ENCODE measurements around the gene CCBE1.
"Not testable (repeated sequence)": the region's sequence is repeated elsewhere in the genome, so short reads cannot be mapped to it uniquely, and the experiment has no call there.

CCBE1 gene

GRCh38 chr18:59650266-59650820 lies 46.9 kb downstream of the CCBE1 start:
- no peak for DNase-seq

- no peak for DNase-seq
Measured at GRCh38 chr18:59649591-59649990, 47.6 kb downstream of the CCBE1 start.

- DNase-seq, result not testable (repeated sequence)
Measured at GRCh38 chr18:59648469-59648868, 48.8 kb downstream of the CCBE1 start.

- DNase-seq, result no peak
Measured at GRCh38 chr18:59646963-59647307, 50.3 kb downstream of the CCBE1 start.

GRCh38 chr18:59646228-59646962 lies 50.8 kb downstream of the CCBE1 start:
- DNase-seq, result no peak

- DNase-seq, result no peak
Measured at GRCh38 chr18:59643740-59644139, 53.5 kb downstream of the CCBE1 start.

- DNase-seq, result no peak
Measured at GRCh38 chr18:59640721-59641120, 56.5 kb downstream of the CCBE1 start.

GRCh38 chr18:59639821-59640220 lies 57.4 kb downstream of the CCBE1 start:
- no peak for DNase-seq

GRCh38 chr18:59639136-59639535 lies 58.1 kb downstream of the CCBE1 start:
- DNase-seq, result no peak

GRCh38 chr18:59633961-59634485 lies 63.2 kb downstream of the CCBE1 start:
- no peak for DNase-seq

- no peak for DNase-seq
Measured at GRCh38 chr18:59633317-59633716, 63.9 kb downstream of the CCBE1 start.

GRCh38 chr18:59631583-59632181 lies 65.5 kb downstream of the CCBE1 start:
- no peak for DNase-seq

GRCh38 chr18:59629894-59630293 lies 67.3 kb downstream of the CCBE1 start:
- DNase-seq, result no peak

GRCh38 chr18:59628995-59629394 lies 68.2 kb downstream of the CCBE1 start:
- DNase-seq, result no peak

- no peak for DNase-seq
Measured at GRCh38 chr18:59627414-59627813, 69.8 kb downstream of the CCBE1 start.

- no peak for DNase-seq
Measured at GRCh38 chr18:59624369-59624765, 72.9 kb downstream of the CCBE1 start.

- DNase-seq, result no peak
Measured at GRCh38 chr18:59623456-59624368, 73.5 kb downstream of the CCBE1 start.

- no peak for DNase-seq
Measured at GRCh38 chr18:59621027-59621426, 76.2 kb downstream of the CCBE1 start.

GRCh38 chr18:59620381-59620780 lies 76.8 kb downstream of the CCBE1 start:
- DNase-seq, result no peak

- no peak for DNase-seq
Measured at GRCh38 chr18:59619816-59620215, 77.4 kb downstream of the CCBE1 start.

GRCh38 chr18:59617468-59617932 lies 79.7 kb downstream of the CCBE1 start:
- DNase-seq, result no peak

GRCh38 chr18:59616501-59616900 lies 80.7 kb downstream of the CCBE1 start:
- DNase-seq, result no peak

GRCh38 chr18:59613903-59614302 lies 83.3 kb downstream of the CCBE1 start:
- no peak for DNase-seq

Measured in NCI-H187 (cell line).